CD4-positive, alpha-beta memory T cell (primary cell): ENCODE data around the gene VWF. TPM values are rescaled to one million over a fixed set of nuclear protein-coding genes. Genes with fewer than 3 reads are reported as not detected.

Experiments used
- CTCF ChIA-PET: fragments of 350-600 bp; sonication (Branson Sonifier 250); formaldehyde crosslinking; loops from one replicate; lab custom pipeline; 2021; ENCODE audit warnings: inconsistent platforms; ENCODE audit not compliant: partially characterized antibody; lab: Charles Lee
- POLR2A ChIA-PET: fragments of 350-600 bp; sonication (Branson Sonifier 250); formaldehyde crosslinking; loops from one replicate; lab custom pipeline; 2021; ENCODE audit not compliant: partially characterized antibody; lab: Charles Lee
- DNase-seq, 5 donors: peaks; one replicate each; pipeline versions ENCODE4 v3.0.0 to v3.0.0-alpha.2; 2020 to 2022; ENCODE audit warnings: mixed read lengths in 1 of 5
- H3K27ac ChIP-seq: one replicate; pipeline ENCODE4 v1.7.0; 2013; ENCODE audit warnings: low read depth, low read length
- H3K27me3 ChIP-seq: 2 replicates; pipeline ENCODE4 v1.7.0; 2013; ENCODE audit warnings: mild to moderate bottlenecking, low read length, moderate library complexity; ENCODE audit not compliant: insufficient read depth
- H3K36me3 ChIP-seq: 2 replicates; pipeline ENCODE4 v1.7.0; 2013; ENCODE audit warnings: mild to moderate bottlenecking, low read length, moderate library complexity; ENCODE audit not compliant: insufficient read depth
- H3K4me1 ChIP-seq: 2 replicates; pipeline ENCODE4 v1.7.0; 2013; ENCODE audit warnings: mild to moderate bottlenecking, low read length, moderate library complexity; ENCODE audit not compliant: insufficient read depth
- H3K4me3 ChIP-seq, 2 donors: one replicate each; pipeline ENCODE4 v1.7.0; 2013; ENCODE audit warnings: low read length in 2 of 2, mild to moderate bottlenecking in 1 of 2
- H3K9me3 ChIP-seq, 2 donors: one replicate each; pipeline ENCODE4 v1.7.0; 2013; ENCODE audit warnings: low read length in 2 of 2, control low read depth in 1 of 2; ENCODE audit not compliant: control insufficient read depth in 1 of 2
- H3K27ac Mint-ChIP-seq, 7 donors: one replicate each; pipeline ENCODE4 v1.8.0; 2020 to 2021; ENCODE audit warnings: mixed read lengths in 7 of 7, mild to moderate bottlenecking in 6 of 7, inconsistent platforms in 3 of 7, moderate library complexity in 3 of 7
- H3K27me3 Mint-ChIP-seq, 2 donors: one replicate each; pipeline ENCODE4 v1.8.0; 2020 to 2021; ENCODE audit warnings: mixed read lengths in 2 of 2
- H3K36me3 Mint-ChIP-seq, 2 donors: one replicate each; pipeline ENCODE4 v1.8.0; 2020 to 2021; ENCODE audit warnings: mixed read lengths in 2 of 2, inconsistent platforms in 1 of 2, mild to moderate bottlenecking in 1 of 2
- H3K4me1 Mint-ChIP-seq, 4 donors: one replicate each; pipeline ENCODE4 v1.8.0; 2020 to 2021; ENCODE audit warnings: mixed read lengths in 4 of 4, mild to moderate bottlenecking in 1 of 4
- H3K4me3 Mint-ChIP-seq, 8 donors: one replicate each; pipeline ENCODE4 v1.8.0; 2020 to 2021; ENCODE audit warnings: mixed read lengths in 8 of 8, mild to moderate bottlenecking in 7 of 8, moderate library complexity in 6 of 8, inconsistent platforms in 3 of 8
- H3K9me3 Mint-ChIP-seq, 8 donors: one replicate each; pipeline ENCODE4 v1.8.0; 2020 to 2021; ENCODE audit warnings: mixed read lengths in 8 of 8, mild to moderate bottlenecking in 5 of 8, inconsistent platforms in 3 of 8, moderate library complexity in 1 of 8
- intact Hi-C: fragments of 100-400 bp; cut with micrococcal nuclease; formaldehyde crosslinking; loops from one replicate; pipeline ENCODE4 v1.15.1; 2023
- polyA plus RNA-seq, 2 donors: library from polyadenylated mRNA; unstranded; fragments of 300-500 nt; fragmentation: Illumina TruSeq; gene quantifications; one replicate each; pipeline ENCODE4 v1.2.3, GENCODE V29; 2021
- total RNA-seq, 2 experiments: library from RNA; stranded (reverse); gene quantifications; one replicate each; pipeline ENCODE4 v1.2.3, GENCODE V29; 2021

The VWF gene
- total and polyA plus RNA-seq, 4 experiments from 2014 or later, result 0.03 to 0.17 (median 0.15) TPM; not detected in 1

DNA sequence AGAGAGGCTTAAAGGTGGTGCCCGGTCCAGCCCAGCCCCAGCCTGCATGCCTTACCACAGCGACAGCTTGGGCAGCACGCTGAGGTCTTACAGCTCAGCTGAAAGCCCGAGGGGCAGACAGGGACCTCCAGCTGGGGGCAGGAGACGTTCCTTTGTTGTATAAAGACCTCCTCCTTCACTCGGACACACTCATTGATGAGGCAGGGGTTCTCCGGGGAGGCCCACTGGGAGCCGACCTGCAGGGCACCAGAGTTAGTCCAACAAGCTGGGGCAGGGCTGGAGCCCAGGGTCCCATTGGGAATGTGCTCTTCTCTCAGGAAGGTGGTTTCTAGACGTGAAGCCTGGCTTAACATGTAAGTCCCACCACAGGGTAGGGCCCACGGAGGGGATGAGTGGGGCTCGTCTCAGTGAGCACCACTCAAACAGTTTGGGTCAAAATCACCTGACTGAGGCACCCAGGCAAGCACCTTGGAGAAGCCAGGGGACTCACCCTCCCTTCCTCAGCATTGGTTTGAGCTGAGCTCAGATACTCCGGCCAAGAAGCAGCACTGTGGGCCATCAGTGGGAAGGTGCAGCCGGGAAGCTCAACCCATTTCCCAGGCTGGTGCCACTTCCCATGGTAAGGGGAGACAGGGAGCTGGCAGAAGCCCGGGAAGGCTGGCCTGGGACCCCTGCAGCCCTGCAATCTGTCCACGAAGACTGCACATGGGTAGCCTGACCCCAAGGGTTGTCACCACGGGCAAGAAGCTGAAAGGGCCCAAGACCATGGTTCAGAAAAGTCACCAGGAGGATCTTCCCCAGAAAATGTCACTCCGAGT lies 155.1 kb downstream of the VWF start:
- H3K36me3 Mint-ChIP-seq, result no peaks in the 10 kb centered on the region
- H3K4me3 Mint-ChIP-seq, result no peak overlapping the region
- no peaks in the 10 kb centered on the region for H3K4me1 ChIP-seq
- H3K27me3 ChIP-seq, result no peaks in the 10 kb centered on the region
- CTCF ChIA-PET, result interaction anchor here (1.2 kb wide), 1 partner anchor 27 kb away, joined by 3 read pairs; no protein-coding TSS in a partner anchor
- intact Hi-C loops, result no loop called here
- peaks cover 0 to 2% (median 0%) of the 10 kb centered on the region in 4 donors for H3K4me1 Mint-ChIP-seq
- H3K27ac ChIP-seq, result no peak overlapping the region
- no peak overlapping the region for H3K27ac Mint-ChIP-seq
- peaks cover 22 to 27% of the 10 kb centered on the region in 2 donors for H3K27me3 Mint-ChIP-seq
- no peak for DNase-seq
- H3K9me3 ChIP-seq, result no peaks in the 10 kb centered on the region
- POLR2A ChIA-PET, result no interaction called here
- H3K36me3 ChIP-seq, result no peaks in the 10 kb centered on the region
- no peak overlapping the region for H3K4me3 ChIP-seq
- no peaks in the 10 kb centered on the region for H3K9me3 Mint-ChIP-seq

DNA sequence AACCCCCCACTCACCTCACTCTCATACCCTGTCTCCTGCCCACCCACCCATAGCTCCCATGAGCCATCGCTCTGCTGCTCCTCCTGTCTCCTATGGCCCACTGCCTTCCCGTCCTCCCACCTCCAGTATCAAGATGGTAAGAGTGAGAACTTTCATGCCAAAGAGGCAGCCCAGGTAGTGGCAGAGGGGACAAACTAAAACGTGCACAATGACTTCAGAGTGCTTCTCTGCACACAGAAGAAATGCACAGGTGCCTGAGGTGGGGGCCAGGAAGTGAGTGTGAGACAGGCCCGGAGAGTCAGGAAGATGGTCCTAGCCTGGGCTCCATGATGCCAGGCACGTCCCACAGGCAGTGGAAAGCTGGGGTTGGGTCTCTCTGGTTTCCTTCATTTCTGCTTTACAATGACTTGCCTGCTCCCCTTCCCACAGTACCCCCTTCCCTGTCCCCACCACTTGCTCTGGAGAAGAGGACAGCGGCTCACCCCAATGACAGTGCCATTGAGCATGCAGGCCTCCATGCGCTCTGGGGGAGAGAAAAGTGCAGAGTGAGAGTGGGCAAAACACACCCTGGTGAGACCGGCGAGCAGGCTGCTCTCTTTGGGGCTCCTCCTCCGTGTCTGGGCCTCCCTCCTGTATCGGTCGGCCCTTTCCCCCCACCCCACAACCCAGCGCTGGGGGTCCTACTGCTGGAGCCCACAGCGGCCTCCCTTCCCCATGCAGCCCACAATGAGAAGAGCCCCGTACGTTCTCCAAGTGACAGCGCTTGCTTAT lies 156.6 kb downstream of the VWF start:
- Histone ChIP-seq H3K36me3 (no peaks in the 10 kb centered on the region), H3K4me3 (no peak overlapping the region), H3K27ac (no peak overlapping the region), H3K27me3 (no peaks in the 10 kb centered on the region), H3K9me3 (no peaks in the 10 kb centered on the region), H3K4me1 (no peaks in the 10 kb centered on the region)
- Mint-ChIP-seq H3K4me1 (peaks cover 0 to 4% (median 1%) of the 10 kb centered on the region in 4 donors), H3K36me3 (no peaks in the 10 kb centered on the region), H3K9me3 (no peaks in the 10 kb centered on the region), H3K4me3 (no peak overlapping the region), H3K27ac (no peak overlapping the region), H3K27me3 (peaks cover 18% of the 10 kb centered on the region in 2 donors)
- no peak for DNase-seq
- ChIA-PET POLR2A (no interaction called here), CTCF (interaction anchor here (1.3 to 1.6 kb wide), 2 partner anchors 14 to 24 kb away, joined by 6 read pairs; no protein-coding TSS in a partner anchor)
- intact Hi-C loops, result no loop called here

DNA sequence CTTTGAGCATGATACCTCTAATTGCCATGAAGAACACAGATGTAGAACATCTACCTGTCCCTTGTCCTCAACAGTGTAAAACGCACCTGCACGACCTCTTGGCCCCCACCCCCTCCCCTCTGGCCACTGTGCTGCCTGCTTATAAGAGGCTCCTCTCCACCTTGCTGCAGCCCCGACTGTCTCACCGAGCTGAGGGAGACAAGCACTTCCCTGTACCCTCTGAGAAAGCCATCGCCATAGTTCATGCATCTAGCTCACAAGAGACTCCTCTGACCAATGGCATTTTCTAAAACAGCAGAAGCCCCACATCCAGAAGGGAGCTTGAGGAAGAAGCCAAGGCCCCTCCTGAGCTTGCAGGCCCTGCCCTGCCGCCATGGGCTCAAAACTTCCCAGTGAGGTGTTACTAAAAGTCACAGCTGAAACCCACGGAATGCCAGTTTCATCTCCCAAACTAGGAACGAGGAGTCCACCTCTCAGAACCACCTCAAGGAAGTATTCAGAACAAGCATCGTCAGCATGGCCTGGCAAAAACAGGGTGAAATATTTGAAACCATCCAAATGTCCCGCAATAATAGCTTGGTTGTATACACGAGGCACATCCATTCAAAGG lies 157.9 kb downstream of the VWF start:
- H3K4me1 Mint-ChIP-seq, result peaks cover 0 to 4% (median 1%) of the 10 kb centered on the region in 4 donors
- peak overlapping the region in 1 of 7 donors; percentile 43 for H3K27ac Mint-ChIP-seq
- no peak overlapping the region for H3K4me3 Mint-ChIP-seq
- no peak overlapping the region for H3K27ac ChIP-seq
- no peak overlapping the region for H3K4me3 ChIP-seq
- POLR2A ChIA-PET, result no interaction called here
- no peaks in the 10 kb centered on the region for H3K27me3 ChIP-seq
- DNase-seq, result no peak
- peaks cover 8 to 15% of the 10 kb centered on the region in 2 donors for H3K27me3 Mint-ChIP-seq
- CTCF ChIA-PET, result interaction anchor here (0.7 to 1.7 kb wide), 5 partner anchors 10 to 71 kb away, joined by 3 to 6 read pairs (median 5); no protein-coding TSS in a partner anchor
- intact Hi-C loops, result loop anchor here (1.0 kb wide), 1 partner anchor 74 kb away; no protein-coding TSS in a partner anchor
- H3K9me3 Mint-ChIP-seq, result no peaks in the 10 kb centered on the region
- no peaks in the 10 kb centered on the region for H3K36me3 Mint-ChIP-seq
- H3K9me3 ChIP-seq, result no peaks in the 10 kb centered on the region
- no peaks in the 10 kb centered on the region for H3K4me1 ChIP-seq
- H3K36me3 ChIP-seq, result no peaks in the 10 kb centered on the region

DNA sequence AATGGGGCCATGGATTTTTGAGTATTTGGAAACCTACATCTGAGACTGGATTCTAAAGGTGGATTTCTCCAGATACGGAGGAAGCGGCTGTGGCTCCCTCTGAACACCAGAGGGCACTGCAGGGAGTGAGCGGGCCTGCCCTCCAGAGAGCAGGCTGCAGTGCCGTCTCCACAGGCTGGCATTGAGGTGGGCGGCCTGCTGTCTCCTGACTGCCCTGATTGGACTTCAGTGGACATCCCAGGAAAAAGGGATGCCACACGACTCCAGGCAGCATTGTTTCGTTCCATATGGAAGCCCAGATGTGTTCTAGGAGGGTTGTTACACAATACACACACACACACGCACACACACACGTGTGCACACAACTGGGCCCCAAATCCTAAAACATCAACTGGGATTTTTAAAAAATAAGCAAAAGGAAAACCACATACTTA lies 158.5 kb downstream of the VWF start:
- Mint-ChIP-seq H3K27ac (no peak overlapping the region), H3K9me3 (no peaks in the 10 kb centered on the region), H3K36me3 (no peaks in the 10 kb centered on the region), H3K4me1 (peaks cover 0 to 4% (median 1%) of the 10 kb centered on the region in 4 donors), H3K4me3 (no peak overlapping the region), H3K27me3 (peaks cover 7 to 15% of the 10 kb centered on the region in 2 donors)
- Histone ChIP-seq H3K27ac (no peak overlapping the region), H3K4me3 (no peak overlapping the region), H3K27me3 (no peaks in the 10 kb centered on the region), H3K36me3 (no peaks in the 10 kb centered on the region), H3K4me1 (no peaks in the 10 kb centered on the region), H3K9me3 (no peaks in the 10 kb centered on the region)
- DNase-seq, result peak in 4 of 5 donors; percentile 9 to 24 (median 19)
- intact Hi-C loops, result loop anchor here (1.0 kb wide), 1 partner anchor 74 kb away; no protein-coding TSS in a partner anchor
- CTCF ChIA-PET, result interaction anchor here (1.4 to 1.7 kb wide), 3 partner anchors 9 to 16 kb away, joined by 4 to 6 read pairs (median 5); no protein-coding TSS in a partner anchor
- POLR2A ChIA-PET, result no interaction called here

DNA sequence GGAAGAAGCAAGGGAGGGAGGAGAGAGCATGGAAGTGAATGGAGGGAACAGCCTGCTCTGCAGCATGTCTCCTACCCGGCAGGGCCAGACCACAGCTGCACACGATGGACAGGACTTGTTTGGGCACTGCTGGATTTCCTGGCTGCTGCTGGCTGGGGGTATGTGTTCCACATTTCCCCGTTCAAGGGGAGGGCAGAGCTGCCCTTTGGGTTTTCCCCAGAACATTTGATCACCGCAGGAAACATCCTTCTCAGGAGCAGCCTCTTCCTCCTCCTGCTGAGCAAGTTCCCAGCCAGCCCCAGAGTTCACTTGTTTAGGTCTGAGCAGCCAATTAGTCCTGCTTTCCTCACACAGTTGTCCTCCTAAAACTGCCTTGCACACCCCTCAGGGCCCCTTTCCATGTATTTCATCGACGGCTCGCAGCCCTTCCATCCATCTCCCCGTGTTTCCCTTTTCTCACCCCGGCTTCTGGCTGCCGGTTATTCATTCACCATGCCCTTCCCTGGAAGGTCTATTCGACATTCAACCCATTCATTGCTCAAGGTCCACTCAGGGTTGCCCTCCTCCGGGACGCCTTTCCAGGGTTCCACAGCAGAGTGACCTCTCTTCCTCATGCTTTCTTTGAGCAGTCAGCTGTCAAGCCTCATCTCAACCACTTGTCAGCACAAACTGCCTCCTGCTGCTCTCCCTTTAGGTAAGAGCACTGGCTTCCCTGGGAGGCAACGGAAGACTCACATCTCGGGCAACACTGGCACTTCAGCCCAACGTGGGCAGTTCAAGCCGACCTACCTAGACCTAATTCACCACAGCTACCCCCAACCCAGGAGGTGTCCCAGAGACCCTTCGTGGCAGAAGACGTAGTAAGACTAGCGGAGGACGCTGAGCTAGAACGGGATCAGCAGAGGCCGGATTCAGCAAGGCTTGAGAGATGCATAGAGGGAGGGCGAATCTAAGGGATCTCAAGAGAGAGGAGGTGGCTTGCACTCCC lies 159.3 kb downstream of the VWF start:
- intact Hi-C loops, result no loop called here

DNA sequence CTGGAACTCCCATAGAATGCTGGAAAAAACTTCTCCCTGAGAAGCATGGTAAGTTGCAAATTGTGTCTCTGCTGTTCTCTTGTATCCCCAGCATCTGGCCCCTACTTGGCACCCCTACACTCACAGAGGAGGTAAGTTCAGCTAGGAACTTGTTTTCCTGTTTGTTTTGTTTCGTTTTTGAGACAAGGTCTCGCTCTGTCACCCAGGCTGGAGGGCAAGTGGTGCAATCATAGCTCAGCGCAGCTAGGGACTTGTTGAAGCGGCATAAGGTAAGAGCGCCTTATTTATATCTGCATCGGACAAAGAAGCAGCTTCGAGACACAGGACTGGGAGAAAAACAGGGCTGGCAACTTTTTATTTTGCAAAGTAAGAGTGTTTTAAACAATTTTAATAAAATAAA lies 161.0 kb downstream of the VWF start:
- peaks cover 0 to 4% (median 1%) of the 10 kb centered on the region in 4 donors for H3K4me1 Mint-ChIP-seq
- H3K4me3 ChIP-seq, result no peak overlapping the region
- no peaks in the 10 kb centered on the region for H3K4me1 ChIP-seq
- intact Hi-C loops, result no loop called here
- no peaks in the 10 kb centered on the region for H3K9me3 ChIP-seq
- H3K27ac Mint-ChIP-seq, result no peak overlapping the region
- ChIA-PET CTCF (interaction anchor here (1.1 to 2.2 kb wide), 3 partner anchors 10 to 26 kb away, joined by 3 to 6 read pairs (median 3); no protein-coding TSS in a partner anchor), POLR2A (no interaction called here)
- H3K27me3 ChIP-seq, result no peaks in the 10 kb centered on the region
- DNase-seq, result no peak
- H3K27ac ChIP-seq, result no peak overlapping the region
- no peak overlapping the region for H3K4me3 Mint-ChIP-seq
- no peaks in the 10 kb centered on the region for H3K9me3 Mint-ChIP-seq
- peaks cover 4 to 8% of the 10 kb centered on the region in 2 donors for H3K27me3 Mint-ChIP-seq
- H3K36me3 Mint-ChIP-seq, result no peaks in the 10 kb centered on the region
- H3K36me3 ChIP-seq, result no peaks in the 10 kb centered on the region

More for the DNA sequence above, 159.3 kb downstream of the VWF start:
- Mint-ChIP-seq H3K4me3 (no peak overlapping the region), H3K4me1 (peaks cover 0 to 4% (median 1%) of the 10 kb centered on the region in 4 donors), H3K36me3 (no peaks in the 10 kb centered on the region), H3K9me3 (no peaks in the 10 kb centered on the region), H3K27me3 (peaks cover 6 to 10% of the 10 kb centered on the region in 2 donors), H3K27ac (peak overlapping the region in 1 of 7 donors; percentile 10)
- Histone ChIP-seq H3K4me1 (no peaks in the 10 kb centered on the region), H3K27me3 (no peaks in the 10 kb centered on the region), H3K4me3 (no peak overlapping the region), H3K36me3 (no peaks in the 10 kb centered on the region), H3K27ac (no peak overlapping the region), H3K9me3 (no peaks in the 10 kb centered on the region)
- CTCF ChIA-PET, result interaction anchor here (1.7 to 2.2 kb wide), 2 partner anchors 11 kb away, joined by 4 to 6 read pairs; no protein-coding TSS in a partner anchor
- POLR2A ChIA-PET, result no interaction called here
- no peak for DNase-seq
